ENCODE measurements around the gene OR2T1. TPM values are rescaled to one million over a fixed set of nuclear protein-coding genes. Genes with fewer than 3 reads are reported as not detected.
"Not testable (repeated sequence)": the region's sequence is repeated elsewhere in the genome, so short reads cannot be mapped to it uniquely, and the experiment has no call there.

Gene OR2T1
- total and polyA plus RNA-seq, 9 of the 15 experiments (the other 6 are each of a cell fraction or from before 2014, with no cell fraction given): not detected

DNA sequence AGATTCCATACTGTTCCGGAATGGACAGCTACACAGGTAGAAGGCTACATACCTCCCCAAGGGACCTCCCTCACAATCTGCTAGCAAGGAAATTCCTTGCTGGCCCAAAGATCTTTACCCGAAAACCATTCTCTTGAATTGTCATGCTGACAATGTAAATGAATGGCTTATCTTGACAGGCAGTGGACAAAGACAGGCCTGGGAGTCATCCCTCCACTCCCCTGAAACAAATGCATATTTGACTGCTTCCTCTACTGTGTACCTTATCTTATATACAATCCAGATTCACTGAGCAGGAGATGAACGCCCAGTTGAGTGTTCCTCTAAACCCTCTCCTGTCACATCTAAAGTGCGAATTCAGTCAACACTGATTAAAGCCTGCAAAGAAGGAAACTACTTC lies 41.8 kb downstream of the OR2T1 start:
- intact Hi-C loops (cut with micrococcal nuclease); BruUV-seq (replicated peaks); H4K20me1 ChIP-seq (replicated peaks; ENCODE audit: control insufficient read depth, insufficient read depth, low read length); H3K79me2 ChIP-seq (ENCODE audit: control insufficient read depth, insufficient read depth, low read length); H3K9ac ChIP-seq (ENCODE audit: insufficient read depth in 1 of 2, low read depth in 2 of 2, low read length in 2 of 2); H3K4me3 ChIP-seq; POLR2A ChIA-PET; CTCF ChIA-PET (ENCODE audit: low intra/inter-chr PET ratio); H3K36me3 ChIP-seq (ENCODE audit: control insufficient read depth, insufficient read depth, low read length); H3K4me2 ChIP-seq (ENCODE audit: insufficient read depth, low read length); H3K4me1 ChIP-seq (replicated peaks in 1 of 2; ENCODE audit: control insufficient read depth in 2 of 2, insufficient read depth in 2 of 2, low read length in 2 of 2); DNase-seq (ENCODE audit: extremely low read depth in 1 of 4, low spot score in 3 of 4); H3K27me3 ChIP-seq (ENCODE audit: control insufficient read depth in 2 of 2, insufficient read depth in 2 of 2, low read length in 2 of 2); H3K9me1 ChIP-seq (ENCODE audit: control insufficient read depth, insufficient read depth, low read length); H2AFZ ChIP-seq (ENCODE audit: low read depth, low read length); H3K9me3 ChIP-seq (replicated peaks; ENCODE audit: control insufficient read depth, insufficient read depth, low read depth, low read length); H3K27ac ChIP-seq (ENCODE audit: extremely low read depth, low read depth, low read length); FAIRE-seq: not testable (repeated sequence)
- WGBS (ENCODE audit: insufficient coverage, low coverage, missing lambda C conversion rate): 0% methylated on average over 4 of the region's 4 CpGs
- TF ChIP-seq, protein P1, sequence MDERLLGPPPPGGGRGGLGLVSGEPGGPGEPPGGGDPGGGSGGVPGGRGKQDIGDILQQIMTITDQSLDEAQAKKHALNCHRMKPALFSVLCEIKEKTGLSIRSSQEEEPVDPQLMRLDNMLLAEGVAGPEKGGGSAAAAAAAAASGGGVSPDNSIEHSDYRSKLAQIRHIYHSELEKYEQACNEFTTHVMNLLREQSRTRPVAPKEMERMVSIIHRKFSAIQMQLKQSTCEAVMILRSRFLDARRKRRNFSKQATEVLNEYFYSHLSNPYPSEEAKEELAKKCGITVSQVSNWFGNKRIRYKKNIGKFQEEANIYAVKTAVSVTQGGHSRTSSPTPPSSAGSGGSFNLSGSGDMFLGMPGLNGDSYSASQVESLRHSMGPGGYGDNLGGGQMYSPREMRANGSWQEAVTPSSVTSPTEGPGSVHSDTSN (CRISPR knock-in tag; IDR thresholded peaks at IDR 0.05; ENCODE audit: low read depth): not testable (repeated sequence)
- TF ChIP-seq, protein P1 (tag; conservative IDR thresholded peaks at IDR 0.05; ENCODE audit: low read depth): 0 out of 2 replicates have a peak, but pooled peaks have one; percentile 42
- TF ChIP-seq SOX6 (IDR thresholded peaks at IDR 0.05) (peak; percentile 53; the same call in 1 of the 2 replicates), ZNF766 (CRISPR knock-in tag; conservative IDR thresholded peaks at IDR 0.05) (0 out of 2 replicates have a peak, but pooled peaks have one; percentile 42), MEIS2 (IDR thresholded peaks at IDR 0.05; ENCODE audit: partially characterized antibody) (peak; percentile 40), ZNF57 (CRISPR knock-in tag; IDR thresholded peaks at IDR 0.05) (0 out of 2 replicates have a peak, but pooled peaks have one; percentile 42)
- TF ChIP-seq, protein P2, sequence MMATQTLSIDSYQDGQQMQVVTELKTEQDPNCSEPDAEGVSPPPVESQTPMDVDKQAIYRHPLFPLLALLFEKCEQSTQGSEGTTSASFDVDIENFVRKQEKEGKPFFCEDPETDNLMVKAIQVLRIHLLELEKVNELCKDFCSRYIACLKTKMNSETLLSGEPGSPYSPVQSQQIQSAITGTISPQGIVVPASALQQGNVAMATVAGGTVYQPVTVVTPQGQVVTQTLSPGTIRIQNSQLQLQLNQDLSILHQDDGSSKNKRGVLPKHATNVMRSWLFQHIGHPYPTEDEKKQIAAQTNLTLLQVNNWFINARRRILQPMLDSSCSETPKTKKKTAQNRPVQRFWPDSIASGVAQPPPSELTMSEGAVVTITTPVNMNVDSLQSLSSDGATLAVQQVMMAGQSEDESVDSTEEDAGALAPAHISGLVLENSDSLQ (IDR thresholded peaks at IDR 0.05): peak; percentile 22; the same call in 1 of the 2 replicates
- peak; percentile 61; the same call in 2 of the 3 replicates for ATAC-seq
- in situ Hi-C loops (cut with MboI): loop anchor here (5.0 kb wide), 1 partner anchor 203 kb away; the partner anchor contains the start of gene OR2T35
